ENCODE results near the gene COL4A2. TPM values are rescaled to one million over a fixed set of nuclear protein-coding genes. Genes with fewer than 3 reads are reported as not detected.

Gene COL4A2
- total and polyA plus RNA-seq, 9 donors, result 59.5 to 171 (median 136) TPM

DNA sequence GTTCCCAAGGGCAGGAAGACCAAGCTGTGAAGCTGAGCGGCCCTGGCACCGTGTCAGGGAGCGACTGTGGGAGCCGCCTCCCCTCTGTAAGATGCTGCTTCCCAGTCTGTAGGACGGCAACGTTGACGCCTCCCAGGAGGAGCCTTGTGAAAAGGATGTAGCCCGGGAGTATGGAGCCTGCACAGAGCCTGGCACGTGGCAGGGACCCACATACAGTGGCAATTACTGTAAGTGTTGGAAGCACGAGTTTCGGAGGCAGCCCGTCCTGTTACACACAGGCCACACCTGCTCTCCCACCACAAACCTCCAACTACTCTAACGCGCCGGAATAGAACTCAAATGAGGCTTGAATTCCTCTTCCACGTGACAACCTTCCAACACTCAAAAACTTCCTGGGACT, 247.9 kb downstream of the COL4A2 start:
- no peaks in the 10 kb centered on the region for H3K36me3 ChIP-seq
- H3K4me1 ChIP-seq (ENCODE audit: insufficient read depth), result peaks cover 6% of the 10 kb centered on the region
- intact Hi-C loops (cut with DNase I), result no loop called here
- H3K27me3 ChIP-seq, result no peaks in the 10 kb centered on the region
- no peak overlapping the region for H3K27ac ChIP-seq
- WGBS, 3 donors, result 83 to 88% (median 84%) methylated on average over 15 of the region's 16 CpGs
- TF ChIP-seq EP300 (IDR thresholded peaks at IDR 0.05), result no peak
- no peak for TF ChIP-seq POLR2A (IDR thresholded peaks at IDR 0.05)
- TF ChIP-seq, protein P1, sequence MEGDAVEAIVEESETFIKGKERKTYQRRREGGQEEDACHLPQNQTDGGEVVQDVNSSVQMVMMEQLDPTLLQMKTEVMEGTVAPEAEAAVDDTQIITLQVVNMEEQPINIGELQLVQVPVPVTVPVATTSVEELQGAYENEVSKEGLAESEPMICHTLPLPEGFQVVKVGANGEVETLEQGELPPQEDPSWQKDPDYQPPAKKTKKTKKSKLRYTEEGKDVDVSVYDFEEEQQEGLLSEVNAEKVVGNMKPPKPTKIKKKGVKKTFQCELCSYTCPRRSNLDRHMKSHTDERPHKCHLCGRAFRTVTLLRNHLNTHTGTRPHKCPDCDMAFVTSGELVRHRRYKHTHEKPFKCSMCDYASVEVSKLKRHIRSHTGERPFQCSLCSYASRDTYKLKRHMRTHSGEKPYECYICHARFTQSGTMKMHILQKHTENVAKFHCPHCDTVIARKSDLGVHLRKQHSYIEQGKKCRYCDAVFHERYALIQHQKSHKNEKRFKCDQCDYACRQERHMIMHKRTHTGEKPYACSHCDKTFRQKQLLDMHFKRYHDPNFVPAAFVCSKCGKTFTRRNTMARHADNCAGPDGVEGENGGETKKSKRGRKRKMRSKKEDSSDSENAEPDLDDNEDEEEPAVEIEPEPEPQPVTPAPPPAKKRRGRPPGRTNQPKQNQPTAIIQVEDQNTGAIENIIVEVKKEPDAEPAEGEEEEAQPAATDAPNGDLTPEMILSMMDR (IDR thresholded peaks at IDR 0.05), result no peak
- H3K9me3 ChIP-seq, result no peaks in the 10 kb centered on the region
- H3K4me3 ChIP-seq, result no peak overlapping the region
- DNase-seq, result no peak

DNA sequence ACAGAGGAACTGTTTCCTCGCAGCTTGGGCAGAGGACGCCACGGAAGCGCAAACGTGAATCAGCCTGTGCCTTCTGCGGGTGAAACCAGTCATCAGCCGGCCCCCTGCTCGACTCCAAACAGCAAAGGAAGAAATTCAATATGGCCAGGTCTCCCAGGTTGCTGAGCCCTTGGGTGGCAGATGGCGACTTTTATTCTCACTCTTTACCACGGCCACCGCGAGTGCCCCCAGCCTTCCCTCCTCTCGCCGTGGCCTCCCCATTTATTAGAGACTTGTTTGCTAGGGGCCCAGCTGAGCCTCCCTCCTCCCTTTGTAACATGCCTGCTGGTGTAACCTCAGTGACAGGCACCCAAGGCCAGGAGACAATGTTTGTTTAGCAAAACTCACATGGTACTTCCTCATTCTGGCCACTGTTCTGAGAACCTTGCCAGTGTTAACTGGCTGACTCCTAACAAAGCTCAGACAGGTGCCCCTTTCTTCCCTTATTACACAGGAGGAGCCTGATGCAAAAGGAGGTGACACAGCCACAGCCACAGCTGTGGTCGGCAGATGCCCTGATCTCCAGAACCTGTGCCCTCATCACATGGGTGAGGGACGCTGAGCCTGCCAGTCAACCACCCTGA, 248.6 kb downstream of the COL4A2 start:
- H3K4me3 ChIP-seq, result no peak overlapping the region
- H3K27ac ChIP-seq, result no peak overlapping the region
- no peak for DNase-seq

DNA sequence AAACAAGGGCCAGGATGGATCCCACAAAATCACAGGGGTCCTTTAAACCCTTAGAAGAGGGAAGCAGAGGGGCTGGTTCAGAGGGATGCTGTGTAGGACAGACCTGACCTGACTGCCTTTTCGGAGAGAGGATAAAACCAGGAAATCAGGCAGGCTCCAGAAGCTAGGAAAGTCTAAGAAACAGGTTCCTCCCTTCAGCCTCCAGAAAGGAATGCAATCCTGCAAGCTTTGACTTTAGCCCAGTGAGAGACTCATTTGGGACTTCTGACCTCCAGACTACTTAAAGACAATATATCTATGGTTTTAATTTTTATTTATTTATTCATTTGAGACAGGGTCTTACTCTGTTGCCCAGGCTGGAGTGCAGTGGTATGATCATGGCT, 249.1 kb downstream of the COL4A2 start:
- Histone ChIP-seq H3K4me3 (no peak overlapping the region), H3K27ac (no peak overlapping the region), H3K9me3 (no peaks in the 10 kb centered on the region), H3K4me1 (ENCODE audit: insufficient read depth) (peaks cover 7% of the 10 kb centered on the region), H3K36me3 (no peaks in the 10 kb centered on the region), H3K27me3 (no peaks in the 10 kb centered on the region)
- TF ChIP-seq, protein P1 (IDR thresholded peaks at IDR 0.05), result no peak
- TF ChIP-seq POLR2A (IDR thresholded peaks at IDR 0.05) (no peak), EP300 (IDR thresholded peaks at IDR 0.05) (no peak)
- DNase-seq, result no peak
- 88 to 100% (median 93%) methylated on average over 1 of the region's 1 CpG for WGBS, 3 donors
- intact Hi-C loops (cut with DNase I), result no loop called here

More for the DNA sequence above, 248.6 kb downstream of the COL4A2 start:
- intact Hi-C loops (cut with DNase I), result no loop called here
- WGBS, 3 donors, result 95 to 96% (median 96%) methylated on average over 16 of the region's 16 CpGs
- TF ChIP-seq POLR2A (IDR thresholded peaks at IDR 0.05) (no peak), EP300 (IDR thresholded peaks at IDR 0.05) (no peak)
- TF ChIP-seq, protein P1 (IDR thresholded peaks at IDR 0.05), result no peak
- H3K9me3 ChIP-seq, result no peaks in the 10 kb centered on the region
- no peaks in the 10 kb centered on the region for H3K36me3 ChIP-seq
- peaks cover 7% of the 10 kb centered on the region for H3K4me1 ChIP-seq (ENCODE audit: insufficient read depth)
- no peaks in the 10 kb centered on the region for H3K27me3 ChIP-seq

DNA sequence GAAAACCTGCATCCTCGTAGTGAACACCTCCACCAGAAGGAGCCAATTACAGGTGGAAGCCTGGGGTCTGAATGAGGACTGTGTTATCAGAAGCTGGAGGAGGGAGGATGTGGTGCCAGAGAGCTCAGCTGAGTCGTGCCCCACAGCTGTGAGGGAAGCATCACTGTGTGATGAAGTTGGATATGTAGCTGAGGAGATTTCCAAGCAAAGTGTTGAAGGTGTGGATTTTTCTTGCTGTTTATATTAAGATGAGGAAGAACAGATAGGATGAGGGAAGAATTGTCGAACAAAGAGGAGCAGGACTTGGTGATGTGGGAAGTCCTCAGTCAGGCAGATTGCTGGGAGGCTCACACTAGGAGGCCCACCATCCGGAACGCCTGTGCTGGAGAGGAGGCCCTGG, 250.0 kb downstream of the COL4A2 start:
- Histone ChIP-seq H3K27ac (no peak overlapping the region), H3K4me3 (no peak overlapping the region), H3K9me3 (no peaks in the 10 kb centered on the region), H3K27me3 (no peaks in the 10 kb centered on the region), H3K4me1 (ENCODE audit: insufficient read depth) (peaks cover 3% of the 10 kb centered on the region), H3K36me3 (no peaks in the 10 kb centered on the region)
- intact Hi-C loops (cut with DNase I), result no loop called here
- WGBS, 3 donors, result 90 to 97% (median 92%) methylated on average over 5 of the region's 5 CpGs
- DNase-seq, result no peak
- TF ChIP-seq, protein P1 (IDR thresholded peaks at IDR 0.05), result no peak
- no peak for TF ChIP-seq POLR2A (IDR thresholded peaks at IDR 0.05)
- TF ChIP-seq EP300 (IDR thresholded peaks at IDR 0.05), result no peak

Measured in ovary (tissue), 9 donors.